PC-3 (cell line): Measurements from ENCODE around the gene CNTLN. TPM values are rescaled to one million over a fixed set of nuclear protein-coding genes. Genes with fewer than 3 reads are reported as not detected.

Experiments used
- ATAC-seq: fragments of 200-7000 bp; cut with Tn5 transposase; 2 replicates; pipeline ENCODE4 v1.9.1; 2020; ENCODE audit warnings: mild to moderate bottlenecking, moderate library complexity
- BruUV-seq: library from RNA; stranded (reverse); fragments of 400-500 nt; replicated peaks from 2 replicates; lab custom pipeline; 2021; lab: Mats Ljungman, UMichigan
- CTCF ChIA-PET: fragments of 300-600 bp; sonication (Branson Sonifier 250); formaldehyde crosslinking; loops from one replicate; lab custom pipeline; 2022; ENCODE audit warnings: antibody characterized with exemption; lab: Charles Lee
- POLR2A ChIA-PET: fragments of 300-600 bp; sonication (Branson Sonifier 250); formaldehyde crosslinking; loops from one replicate; lab custom pipeline; 2022; ENCODE audit warnings: antibody characterized with exemption; ENCODE audit not compliant: unreplicated experiment; lab: Charles Lee
- DNase-seq: peaks from one replicate; pipeline ENCODE4 v3.0.0-alpha.2; 2015
- H2AFZ ChIP-seq: fragments of 300-600 bp; sonication (generic); 2 replicates; pipeline ENCODE4 v1.6.0; 2016; ENCODE audit warnings: antibody characterized with exemption, low read length
- H3F3A ChIP-seq: fragments of 300-600 bp; sonication (generic); one replicate; pipeline ENCODE4 v1.6.0; 2017; ENCODE audit warnings: antibody characterized with exemption, low read length, control low read depth, mild to moderate bottlenecking; ENCODE audit not compliant: unreplicated experiment
- H3K27ac ChIP-seq: fragments of 300-600 bp; sonication (generic); 2 replicates; pipeline ENCODE4 v1.5.1; 2016; ENCODE audit warnings: mild to moderate bottlenecking, low read length
- H3K27me3 ChIP-seq: fragments of 300-600 bp; sonication (generic); 2 replicates; pipeline ENCODE4 v1.6.1; 2016; ENCODE audit warnings: low read length, mixed read lengths
- H3K36me3 ChIP-seq: fragments of 300-600 bp; sonication (generic); 2 replicates; pipeline ENCODE4 v1.6.1; 2016; ENCODE audit warnings: low read depth, mixed run types, low read length, mixed read lengths
- H3K4me1 ChIP-seq: fragments of 300-600 bp; sonication (generic); 2 replicates; pipeline ENCODE4 v1.5.1; 2016; ENCODE audit warnings: low read length; ENCODE audit not compliant: insufficient read depth
- H3K4me2 ChIP-seq: fragments of 300-600 bp; sonication (generic); 2 replicates; pipeline ENCODE4 v1.6.0; 2016; ENCODE audit warnings: low read length
- H3K4me3 ChIP-seq: fragments of 300-600 bp; sonication (generic); 2 replicates; pipeline ENCODE4 v1.5.1; 2016; ENCODE audit warnings: mild to moderate bottlenecking, low read length, mixed read lengths
- H3K79me2 ChIP-seq: fragments of 300-600 bp; sonication (generic); 2 replicates; pipeline ENCODE4 v1.6.1; 2017; ENCODE audit warnings: low read length, mixed read lengths
- H3K9ac ChIP-seq: fragments of 300-600 bp; sonication (generic); 2 replicates; pipeline ENCODE4 v1.6.0; 2016; ENCODE audit warnings: mild to moderate bottlenecking, low read length
- H3K9me2 ChIP-seq: fragments of 300-600 bp; sonication (generic); replicated peaks from 2 replicates; pipeline ENCODE4 v1.6.1; 2016; ENCODE audit warnings: mixed run types, low read length, mixed read lengths
- H3K9me3 ChIP-seq: fragments of 300-600 bp; sonication (generic); 2 replicates; pipeline ENCODE4 v1.6.1; 2016; ENCODE audit warnings: low read length, mixed read lengths
- H4K20me1 ChIP-seq: fragments of 300-600 bp; sonication (generic); 2 replicates; pipeline ENCODE4 v1.6.1; 2016; ENCODE audit warnings: low read length, mixed read lengths
- EZH2 ChIP-seq: fragments of 300-600 bp; sonication (generic); IDR thresholded peaks from one replicate; pipeline ENCODE4 v1.6.1; 2017; ENCODE audit warnings: antibody characterized with exemption, mild to moderate bottlenecking, low read length; ENCODE audit not compliant: unreplicated experiment
- EZH2phosphoT487 ChIP-seq: fragments of 300-600 bp; sonication (generic); IDR thresholded peaks from 2 replicates; pipeline ENCODE4 v1.6.1; 2018; ENCODE audit warnings: mild to moderate bottlenecking, antibody characterized with exemption, low read length, borderline replicate concordance
- intact Hi-C: fragments of 100-400 bp; cut with micrococcal nuclease; formaldehyde crosslinking; loops from 2 replicates; pipeline ENCODE4 v1.9.0; 2023
- total RNA-seq: library from RNA; depleted of rRNA; stranded (reverse); fragments of >200 nt; gene quantifications from 2 replicates; pipeline ENCODE4 v1.2.3, GENCODE V29; 2014
- TF ChIP-seq, protein P1 (sequence below): fragments of 300-600 bp; sonication (generic); conservative IDR thresholded peaks from 2 replicates; pipeline ENCODE4 v1.5.1; 2017; ENCODE audit warnings: antibody characterized with exemption, low read depth, mild to moderate bottlenecking, low read length

Gene CNTLN
- total RNA-seq, 1 experiment from 2014 or later, result 6.9 TPM

DNA sequence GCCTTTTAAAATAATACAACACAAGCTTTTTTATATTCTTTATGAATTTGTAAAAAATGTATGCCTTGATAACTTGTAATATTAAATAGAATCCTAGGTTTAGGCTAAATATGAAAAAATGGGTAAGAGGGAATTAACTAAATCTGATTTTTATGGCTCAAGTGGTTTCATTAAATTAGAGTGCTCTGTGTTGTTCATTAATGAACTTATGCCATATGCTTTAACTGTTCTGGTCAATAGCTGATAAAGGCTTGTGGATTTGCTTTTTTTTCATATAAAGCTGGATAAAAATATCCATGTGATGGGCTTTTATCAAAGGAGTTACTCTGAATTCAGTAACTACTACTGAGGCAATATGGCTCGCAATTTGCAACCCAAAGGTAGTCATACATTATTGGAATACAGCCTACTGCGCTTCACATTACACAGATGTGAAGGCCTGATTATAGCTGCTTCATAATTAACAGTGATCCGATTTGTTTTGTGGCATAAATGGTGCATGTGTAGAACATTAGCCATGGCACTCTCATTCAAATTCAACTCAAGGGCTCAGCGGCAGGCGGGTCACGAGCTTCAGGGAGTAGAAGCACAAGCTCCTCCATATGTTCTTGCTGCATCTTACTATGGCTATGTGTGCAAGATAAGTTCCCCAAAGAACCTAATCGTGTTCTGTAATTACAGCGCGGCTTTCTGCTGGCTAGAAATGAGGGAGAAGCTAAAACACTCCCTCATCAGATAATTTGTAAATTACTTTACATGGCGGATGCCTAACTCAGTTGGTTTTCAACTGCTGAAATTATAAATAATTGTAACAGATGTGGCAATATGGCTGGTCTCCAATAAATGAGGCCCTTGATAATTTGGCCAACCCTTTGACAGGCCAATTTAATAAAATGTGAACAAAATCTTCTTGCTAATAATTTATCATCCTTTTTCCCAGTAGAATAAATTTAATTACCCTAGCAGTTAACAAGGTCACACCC is 188.3 kb downstream of the CNTLN start:
- Histone ChIP-seq H3K36me3 (no peaks in the 10 kb centered on the region), H3K9me2 (no peaks in the 10 kb centered on the region), H3K4me1 (no peaks in the 10 kb centered on the region), H2AFZ (no peak overlapping the region), H3K4me2 (no peak overlapping the region), H4K20me1 (no peaks in the 10 kb centered on the region), H3K9me3 (no peaks in the 10 kb centered on the region), H3K27ac (no peak overlapping the region), H3F3A (no peaks in the 10 kb centered on the region), H3K9ac (no peak overlapping the region), H3K4me3 (no peak overlapping the region), H3K79me2 (no peaks in the 10 kb centered on the region), H3K27me3 (no peaks in the 10 kb centered on the region)
- ChIA-PET CTCF (no interaction called here), POLR2A (no interaction called here)
- intact Hi-C loops, result no loop called here
- TF ChIP-seq EZH2phosphoT487, result no peak
- TF ChIP-seq EZH2, result no peak
- TF ChIP-seq, protein P1, sequence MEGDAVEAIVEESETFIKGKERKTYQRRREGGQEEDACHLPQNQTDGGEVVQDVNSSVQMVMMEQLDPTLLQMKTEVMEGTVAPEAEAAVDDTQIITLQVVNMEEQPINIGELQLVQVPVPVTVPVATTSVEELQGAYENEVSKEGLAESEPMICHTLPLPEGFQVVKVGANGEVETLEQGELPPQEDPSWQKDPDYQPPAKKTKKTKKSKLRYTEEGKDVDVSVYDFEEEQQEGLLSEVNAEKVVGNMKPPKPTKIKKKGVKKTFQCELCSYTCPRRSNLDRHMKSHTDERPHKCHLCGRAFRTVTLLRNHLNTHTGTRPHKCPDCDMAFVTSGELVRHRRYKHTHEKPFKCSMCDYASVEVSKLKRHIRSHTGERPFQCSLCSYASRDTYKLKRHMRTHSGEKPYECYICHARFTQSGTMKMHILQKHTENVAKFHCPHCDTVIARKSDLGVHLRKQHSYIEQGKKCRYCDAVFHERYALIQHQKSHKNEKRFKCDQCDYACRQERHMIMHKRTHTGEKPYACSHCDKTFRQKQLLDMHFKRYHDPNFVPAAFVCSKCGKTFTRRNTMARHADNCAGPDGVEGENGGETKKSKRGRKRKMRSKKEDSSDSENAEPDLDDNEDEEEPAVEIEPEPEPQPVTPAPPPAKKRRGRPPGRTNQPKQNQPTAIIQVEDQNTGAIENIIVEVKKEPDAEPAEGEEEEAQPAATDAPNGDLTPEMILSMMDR, result no peak
- ATAC-seq, result no peak
- no peak for DNase-seq
- no TSS peak for BruUV-seq

DNA sequence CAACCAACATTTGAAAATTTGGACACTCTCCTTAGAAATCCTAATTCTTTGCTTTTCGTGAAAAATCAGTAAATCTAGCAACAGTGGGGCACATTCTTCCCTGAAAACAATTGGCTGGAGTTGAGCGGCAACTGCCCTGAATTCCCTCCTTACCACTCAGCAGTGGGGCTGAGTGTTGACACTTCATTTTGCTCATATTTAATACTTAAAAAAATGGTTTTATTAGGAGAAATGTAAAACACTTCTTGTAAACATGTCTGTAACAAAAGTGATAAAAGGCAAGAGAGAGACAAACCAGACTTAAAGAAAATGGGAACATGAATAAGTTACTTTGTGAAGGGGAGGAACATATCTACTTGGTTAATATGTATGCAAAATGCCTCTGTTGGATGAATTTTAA is 193.5 kb downstream of the CNTLN start:
- H2AFZ ChIP-seq, result no peak overlapping the region
- no peaks in the 10 kb centered on the region for H3F3A ChIP-seq
- no peaks in the 10 kb centered on the region for H3K27me3 ChIP-seq
- ChIA-PET POLR2A (no interaction called here), CTCF (no interaction called here)
- H3K4me1 ChIP-seq, result no peaks in the 10 kb centered on the region
- H4K20me1 ChIP-seq, result no peaks in the 10 kb centered on the region
- TF ChIP-seq EZH2phosphoT487 (no peak), EZH2 (no peak)
- TF ChIP-seq, protein P1, result no peak
- ATAC-seq, result no peak
- no peak for DNase-seq
- no peaks in the 10 kb centered on the region for H3K9me3 ChIP-seq
- H3K4me2 ChIP-seq, result no peak overlapping the region
- no peak overlapping the region for H3K4me3 ChIP-seq
- intact Hi-C loops, result no loop called here
- H3K36me3 ChIP-seq, result no peaks in the 10 kb centered on the region
- no peak overlapping the region for H3K9ac ChIP-seq
- no peak overlapping the region for H3K27ac ChIP-seq
- no TSS peak for BruUV-seq
- no peaks in the 10 kb centered on the region for H3K79me2 ChIP-seq
- no peaks in the 10 kb centered on the region for H3K9me2 ChIP-seq

DNA sequence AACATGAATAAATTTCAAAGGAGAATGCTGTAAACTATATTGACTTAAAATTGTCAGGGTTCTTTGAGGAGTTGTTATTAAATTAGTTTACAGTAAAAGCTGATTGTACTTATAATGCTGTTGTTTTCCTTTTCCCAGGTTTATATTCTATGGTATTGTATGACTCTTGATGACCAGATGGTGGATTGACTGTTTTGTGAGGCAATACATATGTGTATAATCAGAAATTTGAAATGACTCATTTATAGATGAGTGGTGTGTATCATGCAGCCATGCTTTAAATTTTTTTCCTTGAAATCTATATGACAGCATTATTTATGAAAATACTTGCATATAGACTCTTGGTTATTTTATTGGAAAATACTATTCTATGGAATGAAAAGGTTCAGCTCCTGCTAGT is 195.3 kb downstream of the CNTLN start:
- no peaks in the 10 kb centered on the region for H4K20me1 ChIP-seq
- H3F3A ChIP-seq, result no peaks in the 10 kb centered on the region
- H3K4me3 ChIP-seq, result no peak overlapping the region
- no peaks in the 10 kb centered on the region for H3K4me1 ChIP-seq
- CTCF ChIA-PET, result interaction anchor here (0.7 kb wide), 1 partner anchor 1175 kb away, joined by 3 read pairs; no protein-coding TSS in a partner anchor
- no peak overlapping the region for H2AFZ ChIP-seq
- no peaks in the 10 kb centered on the region for H3K9me2 ChIP-seq
- H3K79me2 ChIP-seq, result no peaks in the 10 kb centered on the region
- no peaks in the 10 kb centered on the region for H3K27me3 ChIP-seq
- H3K4me2 ChIP-seq, result no peak overlapping the region
- H3K36me3 ChIP-seq, result no peaks in the 10 kb centered on the region
- BruUV-seq, result no TSS peak
- DNase-seq (no peak), ATAC-seq (no peak)
- H3K9me3 ChIP-seq, result no peaks in the 10 kb centered on the region
- no peak overlapping the region for H3K9ac ChIP-seq
- POLR2A ChIA-PET, result no interaction called here
- TF ChIP-seq EZH2 (no peak), EZH2phosphoT487 (no peak)
- TF ChIP-seq, protein P1, result no peak
- no peak overlapping the region for H3K27ac ChIP-seq
- intact Hi-C loops, result no loop called here
